ENCODE results near the gene TTLL11. TPM values are rescaled to one million over a fixed set of nuclear protein-coding genes. Genes with fewer than 3 reads are reported as not detected.

TTLL11 gene
- total and polyA plus RNA-seq, 4 donors: 1.4 to 4.5 (median 3.6) TPM

GRCh38 chr9:122120316-122121071, 27.4 kb upstream of the TTLL11 start:
- 83% methylated on average over 10 of the region's 10 CpGs for WGBS
- no peak for DNase-seq (ENCODE audit: low spot score)
- TF ChIP-seq TAF1 (conservative IDR thresholded peaks at IDR 0.05): no peak
- TF ChIP-seq HNF4G (IDR thresholded peaks at IDR 0.05): no peak
- no peak for TF ChIP-seq RAD21 (IDR thresholded peaks at IDR 0.05)
- TF ChIP-seq FOXA2 (IDR thresholded peaks at IDR 0.05): no peak
- no peak for TF ChIP-seq SP1 (IDR thresholded peaks at IDR 0.05)
- no peak for TF ChIP-seq JUND (IDR thresholded peaks at IDR 0.05)
- TF ChIP-seq FOXA1 (IDR thresholded peaks at IDR 0.05): no peak
- TF ChIP-seq ATF3 (IDR thresholded peaks at IDR 0.05): no peak
- TF ChIP-seq, protein P1, sequence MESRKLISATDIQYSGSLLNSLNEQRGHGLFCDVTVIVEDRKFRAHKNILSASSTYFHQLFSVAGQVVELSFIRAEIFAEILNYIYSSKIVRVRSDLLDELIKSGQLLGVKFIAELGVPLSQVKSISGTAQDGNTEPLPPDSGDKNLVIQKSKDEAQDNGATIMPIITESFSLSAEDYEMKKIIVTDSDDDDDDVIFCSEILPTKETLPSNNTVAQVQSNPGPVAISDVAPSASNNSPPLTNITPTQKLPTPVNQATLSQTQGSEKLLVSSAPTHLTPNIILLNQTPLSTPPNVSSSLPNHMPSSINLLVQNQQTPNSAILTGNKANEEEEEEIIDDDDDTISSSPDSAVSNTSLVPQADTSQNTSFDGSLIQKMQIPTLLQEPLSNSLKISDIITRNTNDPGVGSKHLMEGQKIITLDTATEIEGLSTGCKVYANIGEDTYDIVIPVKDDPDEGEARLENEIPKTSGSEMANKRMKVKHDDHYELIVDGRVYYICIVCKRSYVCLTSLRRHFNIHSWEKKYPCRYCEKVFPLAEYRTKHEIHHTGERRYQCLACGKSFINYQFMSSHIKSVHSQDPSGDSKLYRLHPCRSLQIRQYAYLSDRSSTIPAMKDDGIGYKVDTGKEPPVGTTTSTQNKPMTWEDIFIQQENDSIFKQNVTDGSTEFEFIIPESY (IDR thresholded peaks at IDR 0.05): no peak
- no peak overlapping the region for H3K4me3 ChIP-seq (ENCODE audit: low read depth in 1 of 3, low read length in 3 of 3)
- H3K9ac ChIP-seq (ENCODE audit: low read depth in 1 of 2, low read length in 2 of 2): no peak overlapping the region
- H3K9me3 ChIP-seq (ENCODE audit: control insufficient read depth in 4 of 4, low read length in 3 of 4): no peaks in the 10 kb centered on the region
- peaks cover 0 to 1% (median under 1%) of the 10 kb centered on the region in 4 donors for H3K4me1 ChIP-seq (ENCODE audit: control insufficient read depth in 4 of 4, insufficient read depth in 4 of 4, low read length in 3 of 4)
- H3K27ac ChIP-seq (ENCODE audit: low read depth in 1 of 2, low read length in 2 of 2): no peak overlapping the region
- peaks cover 0 to 2% (median 0%) of the 10 kb centered on the region in 4 donors for H3K27me3 ChIP-seq (ENCODE audit: control insufficient read depth in 4 of 4, insufficient read depth in 4 of 4, low read length in 3 of 4)
- no peaks in the 10 kb centered on the region for H3K36me3 ChIP-seq (ENCODE audit: control insufficient read depth in 4 of 4, insufficient read depth in 3 of 4, low read depth in 1 of 4, low read length in 3 of 4)

- TF ChIP-seq NR2F2 (IDR thresholded peaks at IDR 0.05) (no peak), RXRA (IDR thresholded peaks at IDR 0.05) (no peak), FOXA2 (IDR thresholded peaks at IDR 0.05) (no peak), FOXA1 (IDR thresholded peaks at IDR 0.05) (no peak), REST (IDR thresholded peaks at IDR 0.05) (no peak)
- TF ChIP-seq, protein P2, sequence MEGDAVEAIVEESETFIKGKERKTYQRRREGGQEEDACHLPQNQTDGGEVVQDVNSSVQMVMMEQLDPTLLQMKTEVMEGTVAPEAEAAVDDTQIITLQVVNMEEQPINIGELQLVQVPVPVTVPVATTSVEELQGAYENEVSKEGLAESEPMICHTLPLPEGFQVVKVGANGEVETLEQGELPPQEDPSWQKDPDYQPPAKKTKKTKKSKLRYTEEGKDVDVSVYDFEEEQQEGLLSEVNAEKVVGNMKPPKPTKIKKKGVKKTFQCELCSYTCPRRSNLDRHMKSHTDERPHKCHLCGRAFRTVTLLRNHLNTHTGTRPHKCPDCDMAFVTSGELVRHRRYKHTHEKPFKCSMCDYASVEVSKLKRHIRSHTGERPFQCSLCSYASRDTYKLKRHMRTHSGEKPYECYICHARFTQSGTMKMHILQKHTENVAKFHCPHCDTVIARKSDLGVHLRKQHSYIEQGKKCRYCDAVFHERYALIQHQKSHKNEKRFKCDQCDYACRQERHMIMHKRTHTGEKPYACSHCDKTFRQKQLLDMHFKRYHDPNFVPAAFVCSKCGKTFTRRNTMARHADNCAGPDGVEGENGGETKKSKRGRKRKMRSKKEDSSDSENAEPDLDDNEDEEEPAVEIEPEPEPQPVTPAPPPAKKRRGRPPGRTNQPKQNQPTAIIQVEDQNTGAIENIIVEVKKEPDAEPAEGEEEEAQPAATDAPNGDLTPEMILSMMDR (IDR thresholded peaks at IDR 0.05; ENCODE audit: low read depth, low read length, missing input control): no peak
- Histone ChIP-seq H3K27ac (ENCODE audit: low read depth in 1 of 2, low read length in 2 of 2) (no peak overlapping the region), H3K4me1 (ENCODE audit: control insufficient read depth in 4 of 4, insufficient read depth in 4 of 4, low read length in 3 of 4) (no peaks in the 10 kb centered on the region), H3K9ac (ENCODE audit: low read depth in 1 of 2, low read length in 2 of 2) (no peak overlapping the region), H3K4me3 (ENCODE audit: low read depth in 1 of 3, low read length in 3 of 3) (no peak overlapping the region), H3K9me3 (ENCODE audit: control insufficient read depth in 4 of 4, low read length in 3 of 4) (no peaks in the 10 kb centered on the region), H3K36me3 (ENCODE audit: control insufficient read depth in 4 of 4, insufficient read depth in 3 of 4, low read depth in 1 of 4, low read length in 3 of 4) (no peaks in the 10 kb centered on the region), H3K27me3 (ENCODE audit: control insufficient read depth in 4 of 4, insufficient read depth in 4 of 4, low read length in 3 of 4) (peaks cover 0 to 2% (median 0%) of the 10 kb centered on the region in 4 donors)
- no peak for DNase-seq (ENCODE audit: low spot score)
- WGBS: 96% methylated on average over 5 of the region's 5 CpGs
These were observed 26.6 kb upstream of the TTLL11 start for GRCh38 chr9:122119721-122120120.
